GM12801 (cell line): ENCODE measurements around the gene OPCML.

Source experiments
- CTCF ChIP-seq: IDR thresholded peaks from one replicate; pipeline ENCODE4 v1.5.1; 2011; ENCODE audit warnings: control low read depth; ENCODE audit not compliant: insufficient read length; ENCODE audit errors: extremely low read depth

Gene OPCML

GRCh38 chr11:132809070-132809469, 723.2 kb downstream of the OPCML start:
- TF ChIP-seq CTCF, result no peak

GRCh38 chr11:132804258-132804657, 728.0 kb downstream of the OPCML start:
- TF ChIP-seq CTCF, result no peak

- no peak for TF ChIP-seq CTCF
Measured at GRCh38 chr11:132803436-132803835, 728.9 kb downstream of the OPCML start.

- no peak for TF ChIP-seq CTCF
Measured at GRCh38 chr11:132802947-132803346, 729.4 kb downstream of the OPCML start.

- no peak for TF ChIP-seq CTCF
Measured at GRCh38 chr11:132793831-132794230, 738.5 kb downstream of the OPCML start.

GRCh38 chr11:132792341-132793140, 739.8 kb downstream of the OPCML start:
- TF ChIP-seq CTCF, result no peak

GRCh38 chr11:132790971-132791370, 741.3 kb downstream of the OPCML start:
- TF ChIP-seq CTCF, result no peak

GRCh38 chr11:132790466-132790865, 741.8 kb downstream of the OPCML start:
- TF ChIP-seq CTCF, result no peak
